GM12878 (cell line): ENCODE results near the gene GDAP2.

Experiments
- CTCF ChIP-seq, 3 experiments: IDR thresholded peaks in 2 of 3; conservative IDR thresholded peaks in 1 of 3; 2 replicates each; pipeline ENCODE4 v1.5.1; 2011; ENCODE audit warnings: low read depth in 3 of 3, low read length in 3 of 3, mild to moderate bottlenecking in 3 of 3, control low read depth in 2 of 3, moderate library complexity in 2 of 3, inconsistent platforms in 1 of 3, mixed read lengths in 1 of 3; ENCODE audit not compliant: control insufficient read depth in 2 of 3, insufficient read depth in 1 of 3; ENCODE audit errors: extremely low read depth in 1 of 3
- DPF2 ChIP-seq: fragments of 450-650 bp; IDR thresholded peaks from 2 replicates; pipeline ENCODE4 v1.6.1; 2017; ENCODE audit warnings: mild to moderate bottlenecking
- EZH2 ChIP-seq: IDR thresholded peaks from 2 replicates; pipeline ENCODE4 v1.6.1; 2012; ENCODE audit warnings: low read depth, mild to moderate bottlenecking, control low read depth, inconsistent platforms, low read length, borderline replicate concordance; ENCODE audit not compliant: control insufficient read depth
- NKRF ChIP-seq: fragments of 450-650 bp; conservative IDR thresholded peaks from 2 replicates; pipeline ENCODE4 v1.6.1; 2017; ENCODE audit warnings: mild to moderate bottlenecking, moderate library complexity
- USF2 ChIP-seq: IDR thresholded peaks from 2 replicates; pipeline ENCODE4 v1.6.1; 2011; ENCODE audit warnings: low read depth, low read length, improper control_type of control experiment, borderline replicate concordance
- ZNF687 ChIP-seq: fragments of 450-650 bp; IDR thresholded peaks from 2 replicates; pipeline ENCODE4 v1.6.1; 2017; ENCODE audit warnings: mild to moderate bottlenecking, moderate library complexity

- TF ChIP-seq ZNF687, result no peak
- no peak for TF ChIP-seq CTCF (IDR thresholded peaks at IDR 0.05 in 2 of 3, conservative IDR thresholded peaks at IDR 0.05 in 1 of 3; ENCODE audit: control insufficient read depth in 2 of 3, extremely low read depth in 1 of 3, insufficient read depth in 1 of 3, low read depth in 3 of 3, low read length in 3 of 3)
- TF ChIP-seq USF2, result no peak
- TF ChIP-seq EZH2, result no peak
- TF ChIP-seq NKRF, result no peak
- TF ChIP-seq DPF2, result no peak
These were observed 82.6 kb downstream of the GDAP2 start for GRCh38 chr1:117846674-117847425.
